GM19438 (cell line): ENCODE results near the gene FLII.

Source experiments
- ATAC-seq: cut with Tn5 transposase; IDR thresholded peaks from one replicate; pipeline ENCODE4 v1.9.1; 2021; ENCODE audit warnings: low read depth; ENCODE audit not compliant: unreplicated experiment

FLII gene

DNA sequence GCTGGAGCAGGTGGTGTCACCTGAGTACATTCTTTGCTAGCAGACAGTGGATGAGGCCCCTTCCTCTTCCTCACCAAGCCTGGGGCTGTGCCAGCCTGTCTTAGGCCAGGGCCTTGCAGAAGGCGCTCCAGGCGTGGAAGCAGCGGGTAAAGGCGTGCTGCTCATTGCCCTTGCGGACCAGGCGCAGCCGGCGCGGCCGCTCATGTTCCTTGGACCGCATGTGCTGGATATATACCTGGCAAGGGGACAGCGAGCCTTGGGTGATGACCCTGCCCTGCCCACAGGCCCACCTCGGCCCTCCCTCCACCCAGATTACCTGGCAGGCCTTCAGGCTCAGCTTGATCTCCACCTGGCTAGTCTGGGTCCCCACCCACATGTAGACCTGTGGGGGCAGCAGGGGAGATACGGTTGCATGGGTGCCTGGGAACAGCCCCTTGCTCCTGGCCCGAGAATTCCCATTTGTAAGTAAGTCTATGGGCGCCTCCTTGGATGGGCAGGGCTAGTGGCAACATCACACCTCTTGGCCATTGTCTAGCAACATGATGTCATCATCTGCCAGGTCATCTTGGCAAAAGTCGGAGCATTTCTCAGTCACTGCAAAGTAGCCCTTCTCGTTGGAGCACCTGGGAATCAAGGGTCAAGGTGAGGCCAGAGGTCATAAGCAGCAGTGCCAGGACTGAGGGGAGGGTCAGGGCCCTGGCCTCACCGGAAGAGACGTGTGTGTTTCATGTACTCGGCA is 13.3 kb downstream of the FLII start:
- ATAC-seq = no peak

DNA sequence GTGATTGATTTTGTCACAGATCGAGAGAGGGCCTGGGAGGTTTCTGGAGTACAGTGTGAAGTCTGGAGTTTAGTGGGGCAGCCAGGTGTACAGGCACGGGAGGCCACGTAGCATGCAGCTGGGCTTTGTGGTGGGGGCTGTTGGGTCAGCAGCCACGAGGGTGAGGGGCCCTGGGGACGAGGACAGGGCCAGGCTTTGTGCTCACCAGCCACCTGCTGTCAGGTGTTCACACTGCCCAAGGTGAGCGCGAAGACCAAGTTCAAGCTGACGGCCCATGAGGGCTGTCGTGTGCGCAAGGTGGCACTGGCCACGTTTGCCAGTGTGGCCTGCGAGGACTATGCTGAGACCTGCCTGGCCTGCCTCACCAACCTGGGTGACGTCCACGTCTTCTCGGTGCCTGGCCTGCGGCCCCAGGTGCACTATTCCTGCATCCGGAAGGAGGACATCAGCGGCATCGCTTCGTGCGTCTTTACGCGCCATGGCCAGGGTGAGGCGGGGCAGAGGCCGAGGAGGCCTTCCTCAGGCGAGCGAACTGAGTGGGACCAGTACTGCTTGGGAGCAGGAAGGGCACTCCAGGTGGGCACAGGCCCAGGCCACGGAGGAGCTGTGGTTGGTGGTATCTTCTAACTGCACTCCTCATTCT is 17.2 kb downstream of the FLII start:
- ATAC-seq = no peak

- ATAC-seq = no peak
Observed at GRCh38 chr17:18240449-18240848, 18.1 kb downstream of the FLII start.

GRCh38 chr17:18238299-18238698 is 20.2 kb downstream of the FLII start:
- no peak for ATAC-seq

GRCh38 chr17:18237461-18237860 is 21.1 kb downstream of the FLII start:
- ATAC-seq = no peak

DNA sequence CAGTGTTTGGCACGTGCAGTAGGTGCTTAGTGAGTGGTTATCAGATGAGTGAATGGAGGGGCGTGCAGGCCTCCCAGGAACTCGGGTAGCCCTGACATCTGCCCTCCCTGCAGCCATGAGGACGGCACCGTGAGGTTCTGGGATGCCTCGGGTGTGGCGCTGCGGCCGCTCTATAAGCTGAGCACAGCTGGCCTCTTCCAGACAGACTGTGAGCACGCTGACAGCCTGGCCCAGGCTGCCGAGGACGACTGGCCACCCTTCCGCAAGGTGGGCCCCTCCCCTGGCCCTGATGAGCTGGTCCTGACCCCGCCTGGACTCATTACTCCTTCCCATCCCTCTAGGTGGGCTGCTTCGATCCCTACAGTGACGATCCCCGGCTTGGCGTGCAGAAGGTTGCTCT is 22.0 kb downstream of the FLII start:
- no peak for ATAC-seq

DNA sequence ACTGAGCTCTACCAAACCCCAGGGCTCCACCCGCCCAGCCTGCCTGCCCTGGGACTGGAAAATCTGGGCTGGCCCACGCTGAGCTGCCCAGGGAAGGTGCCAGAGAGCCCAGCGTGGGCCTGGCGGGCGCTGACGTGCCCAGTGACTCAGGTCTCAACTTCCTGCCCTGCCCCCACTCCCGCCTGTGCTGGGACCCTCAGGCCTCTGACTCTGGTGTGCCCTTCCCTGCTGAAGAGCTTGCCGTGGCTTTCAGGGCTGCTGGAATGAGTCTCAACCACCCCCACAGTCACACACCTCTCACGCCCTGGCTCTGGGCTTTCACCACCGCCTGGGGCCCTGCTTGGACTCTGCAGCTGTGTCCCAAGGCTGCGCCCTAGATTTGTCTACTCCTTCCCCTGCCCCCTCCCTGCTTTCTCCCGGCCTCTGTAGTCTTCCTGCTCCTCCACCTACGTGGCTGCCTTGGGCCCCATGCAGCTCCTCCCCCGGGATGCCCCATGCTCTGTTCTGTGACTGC is 22.7 kb downstream of the FLII start:
- ATAC-seq = no peak

- ATAC-seq = no peak
Observed at GRCh38 chr17:18234853-18235380, 23.6 kb downstream of the FLII start.

- no peak for ATAC-seq
Observed at GRCh38 chr17:18233803-18234518, 24.6 kb downstream of the FLII start.

DNA sequence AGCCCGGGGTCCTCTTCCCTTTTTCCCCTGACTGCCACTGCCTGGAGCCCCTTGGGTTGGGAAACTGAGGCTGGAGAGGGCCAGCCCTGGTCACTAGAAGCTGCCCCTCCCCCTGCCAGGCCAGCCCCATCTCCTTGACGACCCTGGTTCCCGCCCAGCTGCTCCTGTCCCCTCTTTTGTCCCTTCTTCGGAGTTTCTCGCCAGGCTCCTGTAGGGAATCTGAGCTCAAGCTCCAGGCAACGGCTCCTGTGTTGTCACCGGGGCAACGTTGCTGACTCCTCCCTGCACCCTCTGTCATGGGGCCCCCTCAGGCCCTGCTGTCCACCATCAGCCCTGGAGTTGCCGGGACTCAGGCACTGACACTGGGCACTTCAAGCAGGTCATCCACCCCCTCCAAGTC is 27.4 kb downstream of the FLII start:
- ATAC-seq = no peak

DNA sequence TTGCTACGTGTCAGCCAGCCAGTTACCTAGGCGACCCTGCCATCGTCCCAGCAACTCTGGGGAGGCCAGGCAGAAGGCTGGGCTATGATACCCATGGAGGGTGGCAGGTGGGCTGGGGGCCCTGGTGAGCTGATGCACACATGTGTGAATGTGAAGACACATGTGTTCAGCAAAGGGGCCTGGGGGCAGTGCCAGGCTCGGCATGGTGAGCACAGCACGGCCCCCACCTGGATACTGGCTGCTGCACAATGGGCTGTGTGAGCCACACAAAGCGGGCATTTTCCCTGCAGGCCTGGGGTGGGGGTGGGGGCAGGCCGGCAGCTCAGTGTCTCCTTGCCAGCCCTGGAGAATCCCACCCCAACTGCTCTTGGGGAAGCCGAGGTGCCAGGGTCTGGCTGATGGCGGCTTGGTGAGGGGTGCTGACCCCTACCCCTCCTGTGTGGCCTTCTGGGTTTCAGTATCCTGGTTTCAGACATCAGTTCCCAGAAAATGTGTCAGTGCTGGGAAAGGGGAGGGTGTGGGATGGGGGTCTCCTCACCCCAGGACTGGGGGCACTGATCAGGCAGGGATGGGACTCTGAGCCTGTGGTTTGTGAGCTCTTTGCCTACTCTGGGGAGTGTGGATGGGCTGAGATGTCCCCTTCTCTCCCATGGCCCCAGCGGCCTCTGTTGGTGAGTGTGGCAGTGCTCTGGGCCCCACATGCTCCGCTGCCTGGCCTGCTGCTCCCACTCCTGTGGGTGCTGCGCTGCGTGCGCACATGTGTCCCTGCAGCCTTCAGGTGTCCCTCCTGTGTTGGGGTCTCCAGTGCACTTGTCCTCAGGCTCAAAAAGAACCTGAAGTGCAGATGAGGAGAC is 28.0 kb downstream of the FLII start:
- no peak for ATAC-seq

GRCh38 chr17:18229771-18230170 is 28.8 kb downstream of the FLII start:
- no peak for ATAC-seq

DNA sequence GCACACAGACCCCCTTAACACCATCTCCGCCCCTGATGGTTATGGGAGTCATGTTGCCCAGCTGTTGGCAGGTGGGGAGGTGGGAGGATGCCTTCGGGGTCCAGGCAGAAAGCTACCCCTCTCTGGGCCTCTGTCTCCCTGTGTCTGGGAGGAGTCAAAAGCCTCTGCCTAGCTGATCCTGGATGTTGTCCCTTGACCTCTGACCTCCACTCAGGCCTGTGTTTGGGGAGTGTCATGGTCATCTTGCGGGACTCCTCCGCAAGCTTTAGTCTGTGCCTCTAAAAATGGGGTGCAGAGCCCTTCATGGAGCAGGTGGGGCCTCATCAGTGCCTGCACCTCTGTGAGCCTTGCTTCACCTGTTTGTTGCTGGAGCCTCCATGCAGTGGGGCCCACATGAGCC is 29.3 kb downstream of the FLII start:
- no peak for ATAC-seq

DNA sequence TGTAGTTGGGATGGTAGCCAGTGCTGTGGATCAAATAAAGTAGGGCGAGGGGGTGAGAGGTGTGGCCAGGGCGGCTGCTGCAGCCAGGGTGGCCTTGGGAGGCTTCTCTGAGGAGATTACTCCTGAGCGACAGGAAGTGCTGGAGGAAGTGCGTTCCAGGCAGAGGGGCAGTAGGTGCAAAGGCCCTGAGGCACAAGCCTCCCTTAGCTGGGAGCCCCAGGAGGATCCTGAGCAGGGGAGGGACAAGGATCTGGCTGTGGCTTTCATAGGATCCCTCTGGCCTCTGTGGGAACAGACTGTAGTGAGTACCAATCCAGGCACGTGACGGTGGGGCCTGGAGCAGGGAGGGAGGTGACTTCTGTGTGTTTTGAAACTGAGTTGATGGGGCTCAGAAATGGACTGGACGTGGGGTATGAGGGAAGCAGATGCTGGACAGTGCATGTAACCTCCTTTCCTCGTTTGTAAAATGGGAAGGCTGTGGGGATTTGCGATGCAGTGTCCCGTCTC is 30.3 kb downstream of the FLII start:
- no peak for ATAC-seq

DNA sequence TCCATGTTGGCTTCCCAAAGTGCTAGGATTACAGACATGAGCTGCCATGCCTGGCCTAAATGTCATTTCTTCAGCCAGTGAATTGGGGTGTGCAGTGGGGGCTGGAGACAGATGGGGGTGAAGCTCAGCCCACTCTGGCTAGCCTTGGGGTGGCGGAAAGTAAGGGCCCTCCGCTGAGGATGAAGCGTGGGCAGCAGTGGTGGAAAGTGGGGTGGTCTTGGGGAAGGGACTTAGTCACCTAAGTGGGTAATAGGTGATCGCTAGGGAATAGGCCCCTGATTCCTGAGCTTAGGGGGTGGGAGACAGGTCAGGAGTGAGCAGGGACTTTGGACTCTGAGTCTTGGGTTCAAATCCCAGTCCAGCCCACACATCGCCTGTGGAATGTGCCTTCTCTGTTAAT is 30.9 kb downstream of the FLII start:
- ATAC-seq = no peak

DNA sequence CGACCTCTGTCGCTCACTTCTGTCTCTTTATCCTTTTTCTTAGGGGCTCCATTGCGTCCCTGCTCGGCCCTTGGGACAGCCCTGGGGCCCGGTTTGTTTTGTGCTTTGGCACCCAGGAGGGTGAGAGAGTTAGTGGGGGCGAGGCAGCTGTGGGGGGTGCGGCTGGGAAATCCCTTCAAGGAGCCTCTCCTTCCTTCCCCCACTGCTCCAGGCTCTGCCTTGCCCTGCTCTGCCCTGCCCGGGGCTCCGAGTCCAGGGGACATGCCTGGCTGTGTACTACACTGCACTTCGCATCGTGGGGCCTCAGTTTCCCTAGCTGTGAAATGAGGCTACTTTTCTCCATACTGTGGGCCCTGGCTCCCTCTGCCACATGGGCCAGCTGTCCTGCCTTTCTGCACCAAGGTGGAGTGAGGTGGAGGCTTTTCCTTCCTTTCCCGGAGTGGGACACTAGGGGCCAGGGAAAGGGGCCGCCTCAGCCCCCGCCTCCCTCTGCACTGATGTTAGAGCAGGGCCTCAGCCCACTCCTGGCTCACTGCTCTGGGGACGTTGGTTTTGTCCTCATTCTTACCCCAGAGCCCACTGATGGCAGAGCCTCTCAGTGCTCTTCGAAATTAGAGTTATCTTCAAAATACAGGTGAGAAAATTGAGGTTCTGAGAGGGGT is 32.1 kb downstream of the FLII start:
- ATAC-seq = no peak

DNA sequence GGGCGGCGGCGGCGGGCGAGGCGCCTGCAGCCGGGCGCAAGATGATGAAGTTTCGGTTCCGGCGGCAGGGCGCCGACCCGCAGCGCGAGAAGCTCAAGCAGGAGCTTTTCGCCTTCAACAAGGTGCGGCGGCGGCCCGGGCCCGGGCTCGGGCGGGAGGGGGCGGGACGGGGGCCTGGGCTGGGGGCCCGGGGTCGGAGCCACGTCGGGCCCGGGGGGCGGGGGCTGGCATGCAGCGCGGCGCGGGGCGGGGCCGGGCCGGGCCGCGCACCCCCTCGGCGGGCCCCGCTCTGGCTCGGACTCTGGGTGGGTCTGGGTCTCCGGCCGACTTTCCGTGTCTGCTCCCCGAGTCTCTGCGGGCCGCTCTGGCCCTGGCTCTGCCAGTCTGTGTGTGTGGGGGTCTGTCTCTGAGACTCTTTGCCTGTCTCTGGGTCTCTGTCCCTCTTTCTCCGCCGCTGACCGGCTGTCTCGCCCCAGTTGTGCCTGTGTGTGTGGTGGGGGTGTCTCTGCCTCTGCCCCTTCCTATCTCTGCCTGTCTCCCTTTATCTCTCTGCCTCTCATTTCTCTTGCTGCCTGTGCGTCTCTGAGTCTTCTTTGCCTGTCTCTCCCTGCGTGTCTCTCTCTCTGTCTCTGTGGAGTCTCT is 32.8 kb downstream of the FLII start:
- ATAC-seq = no peak

DNA sequence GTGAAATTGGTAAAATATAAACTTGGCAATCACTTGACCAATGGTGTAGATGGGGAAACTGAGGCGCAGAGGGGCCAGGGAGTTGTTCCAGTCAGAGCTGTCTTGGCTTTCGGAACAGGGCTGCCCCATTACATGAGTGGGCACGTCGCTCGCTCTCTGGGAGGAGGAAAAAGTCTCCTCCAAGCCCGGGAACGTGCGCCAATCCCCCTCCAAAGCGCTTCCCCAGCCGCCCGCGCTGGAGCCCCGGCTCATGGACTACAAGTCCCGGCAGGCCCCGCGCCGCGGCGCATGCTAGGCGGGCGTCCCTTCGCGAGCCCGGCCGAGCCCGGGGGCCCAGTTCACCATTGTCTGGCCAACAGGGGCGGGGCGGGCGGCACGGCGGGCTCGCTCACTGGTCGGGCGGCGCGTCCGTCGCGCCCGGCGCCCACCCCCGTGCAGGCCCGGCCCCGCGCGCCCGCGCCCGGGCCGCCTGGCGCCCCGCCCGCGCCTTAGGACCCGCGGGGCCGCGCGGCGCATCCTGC is 33.4 kb downstream of the FLII start, which contains the start of gene LLGL1:
TSS of gene LLGL1 (plus strand) at position 515 of the 521 bp plus-strand sequence. CDS start 48 bp downstream, outside the sequence.
- ATAC-seq = peak; percentile 86
